Measurements from ENCODE around the gene TSPAN3. TPM values are rescaled to one million over a fixed set of nuclear protein-coding genes. Genes with fewer than 3 reads are reported as not detected.
A peak's percentile ranks its signal among the peaks of the same experiment; 100 is the strongest.

The TSPAN3 gene
- total RNA-seq, 6 donors from 2014 or later = 97.4 to 742 (median 396) TPM

DNA sequence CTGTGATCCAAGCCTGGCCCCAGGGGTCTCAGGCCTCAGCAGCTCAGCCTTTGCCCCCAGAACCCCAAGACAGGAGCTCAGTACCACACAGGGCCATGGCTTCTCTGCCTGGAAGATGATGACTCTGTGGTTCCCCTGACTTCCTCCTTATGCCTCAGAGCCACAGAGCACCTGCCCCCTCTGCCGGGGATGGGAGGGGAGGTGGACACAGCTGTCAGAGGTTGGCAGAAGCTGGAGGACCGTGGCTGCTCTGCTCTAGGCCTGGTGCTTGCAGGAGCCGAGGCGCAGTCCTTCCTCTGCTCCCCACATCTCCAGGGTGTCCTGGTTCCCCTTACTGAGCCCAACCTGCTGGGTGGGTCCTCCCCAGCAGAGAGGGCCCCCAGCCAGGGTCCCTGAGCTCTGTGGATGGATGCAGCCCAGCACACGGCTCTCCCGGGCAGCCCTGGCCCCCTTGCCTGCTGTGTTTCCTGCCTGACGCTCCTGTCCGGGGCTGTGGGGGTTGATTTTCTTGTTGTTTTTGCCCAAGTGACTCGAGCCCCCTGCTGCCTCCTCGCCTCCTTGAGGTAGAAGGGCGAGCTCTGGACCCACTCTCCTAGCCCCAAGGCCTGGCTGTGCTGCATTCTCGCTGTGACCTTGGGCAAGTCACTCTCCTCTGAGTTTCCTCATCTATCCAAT, 39.4 kb downstream of the TSPAN3 start:
- no peaks in the 10 kb centered on the region for H3K9me3 ChIP-seq
- ATAC-seq (ENCODE audit: low FRiP score in 2 of 2) (no peak), DNase-seq (peak in 1 of 2 donors; percentile 22)
- H3K27me3 ChIP-seq = no peaks in the 10 kb centered on the region
- H3K4me1 ChIP-seq = peaks cover 0 to 26% (median 13%) of the 10 kb centered on the region in 4 donors
- 74 to 100% methylated on average over 3 to 12 of the region's 12 CpGs for WGBS, 2 donors
- TF ChIP-seq, protein P1, sequence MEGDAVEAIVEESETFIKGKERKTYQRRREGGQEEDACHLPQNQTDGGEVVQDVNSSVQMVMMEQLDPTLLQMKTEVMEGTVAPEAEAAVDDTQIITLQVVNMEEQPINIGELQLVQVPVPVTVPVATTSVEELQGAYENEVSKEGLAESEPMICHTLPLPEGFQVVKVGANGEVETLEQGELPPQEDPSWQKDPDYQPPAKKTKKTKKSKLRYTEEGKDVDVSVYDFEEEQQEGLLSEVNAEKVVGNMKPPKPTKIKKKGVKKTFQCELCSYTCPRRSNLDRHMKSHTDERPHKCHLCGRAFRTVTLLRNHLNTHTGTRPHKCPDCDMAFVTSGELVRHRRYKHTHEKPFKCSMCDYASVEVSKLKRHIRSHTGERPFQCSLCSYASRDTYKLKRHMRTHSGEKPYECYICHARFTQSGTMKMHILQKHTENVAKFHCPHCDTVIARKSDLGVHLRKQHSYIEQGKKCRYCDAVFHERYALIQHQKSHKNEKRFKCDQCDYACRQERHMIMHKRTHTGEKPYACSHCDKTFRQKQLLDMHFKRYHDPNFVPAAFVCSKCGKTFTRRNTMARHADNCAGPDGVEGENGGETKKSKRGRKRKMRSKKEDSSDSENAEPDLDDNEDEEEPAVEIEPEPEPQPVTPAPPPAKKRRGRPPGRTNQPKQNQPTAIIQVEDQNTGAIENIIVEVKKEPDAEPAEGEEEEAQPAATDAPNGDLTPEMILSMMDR (IDR thresholded peaks at IDR 0.05) = no peak
- no peak for TF ChIP-seq POLR2AphosphoS5 (IDR thresholded peaks at IDR 0.05)
- no peak for TF ChIP-seq POLR2A (IDR thresholded peaks at IDR 0.05)
- no peak for TF ChIP-seq EP300 (IDR thresholded peaks at IDR 0.05)
- H3K36me3 ChIP-seq = peaks cover 0 to 15% (median 13%) of the 10 kb centered on the region in 4 donors
- no peak overlapping the region for H3K4me3 ChIP-seq
- H3K27ac ChIP-seq = no peak overlapping the region

DNA sequence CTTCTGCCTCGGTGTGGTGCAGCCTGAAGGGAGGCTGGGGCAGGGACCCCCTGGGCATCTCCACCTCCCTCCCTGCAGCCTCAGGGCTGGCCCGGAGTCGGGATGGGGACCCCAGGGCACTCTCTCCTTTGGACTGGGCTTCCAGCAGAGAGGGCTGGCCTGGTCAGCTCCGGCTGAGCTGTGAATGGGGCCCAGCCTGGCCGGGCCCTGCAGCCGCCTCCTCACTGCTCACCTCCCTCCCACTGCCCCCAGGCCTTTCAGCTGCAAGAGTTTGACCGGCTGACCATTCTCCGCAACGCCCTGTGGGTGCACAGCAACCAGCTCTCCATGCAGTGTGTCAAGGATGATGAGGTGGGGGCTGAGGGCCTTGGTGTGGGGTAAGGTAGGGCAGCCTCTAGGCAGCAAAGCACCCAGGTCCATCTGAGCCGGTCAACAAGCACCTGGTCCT, 40.0 kb downstream of the TSPAN3 start:
- Histone ChIP-seq H3K27me3 (no peaks in the 10 kb centered on the region), H3K9me3 (no peaks in the 10 kb centered on the region), H3K4me3 (no peak overlapping the region), H3K4me1 (peaks cover 0 to 26% (median 13%) of the 10 kb centered on the region in 4 donors), H3K36me3 (peaks cover 0 to 12% (median 8%) of the 10 kb centered on the region in 4 donors), H3K27ac (no peak overlapping the region)
- DNase-seq (no peak), ATAC-seq (ENCODE audit: low FRiP score in 2 of 2) (no peak)
- TF ChIP-seq EP300 (IDR thresholded peaks at IDR 0.05) = no peak
- TF ChIP-seq POLR2A (IDR thresholded peaks at IDR 0.05) = no peak
- TF ChIP-seq, protein P1 (IDR thresholded peaks at IDR 0.05) = no peak
- TF ChIP-seq POLR2AphosphoS5 (IDR thresholded peaks at IDR 0.05) = no peak
- 84% methylated on average over 8 of the region's 10 CpGs; no CpG with 5 or more reads in 1 of the 2 donors for WGBS, 2 donors

DNA sequence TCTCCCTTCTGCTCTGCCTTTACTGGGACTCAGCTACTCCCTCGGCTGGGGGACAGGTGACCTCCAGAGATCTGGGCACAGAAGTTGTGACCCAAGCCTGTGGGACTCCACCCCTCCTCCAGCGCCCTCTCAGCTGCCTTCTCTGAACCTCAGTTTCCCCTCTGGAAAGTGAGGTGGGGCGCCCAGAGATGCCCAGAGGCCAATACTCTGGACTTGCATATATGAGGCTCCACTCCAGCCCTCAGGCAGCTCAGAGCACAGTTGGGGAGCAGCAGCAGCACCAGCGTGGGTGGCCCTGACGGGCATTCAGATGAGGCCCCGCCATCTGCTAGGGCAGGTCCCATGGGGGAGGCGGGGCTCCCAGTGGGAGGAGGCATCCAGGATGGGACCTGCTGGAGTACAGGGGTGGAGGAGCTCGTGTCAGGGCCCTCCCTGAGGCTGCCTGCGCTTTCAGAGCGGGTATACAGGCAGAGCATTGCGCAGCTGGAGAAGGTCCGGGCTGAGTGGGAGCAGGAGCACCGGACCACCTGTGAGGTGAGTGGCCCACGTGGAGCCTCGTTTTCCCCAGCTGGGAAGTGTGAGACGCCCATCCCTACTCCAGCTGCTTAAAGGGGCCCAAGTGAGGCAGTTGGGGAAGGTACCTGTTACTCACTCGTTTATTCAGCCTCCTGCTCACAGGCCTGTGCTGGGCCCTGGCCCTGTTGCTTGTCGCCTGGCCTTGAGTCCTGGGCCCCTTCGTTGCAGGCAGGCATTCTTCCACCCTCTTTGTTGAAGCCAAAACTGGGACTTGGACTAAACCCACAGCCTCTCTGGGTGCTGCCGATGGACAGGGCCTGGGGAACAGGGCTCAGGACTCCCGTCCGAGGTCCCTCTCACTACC, 40.6 kb downstream of the TSPAN3 start:
- 70 to 77% methylated on average over 9 to 21 of the region's 22 CpGs for WGBS, 2 donors
- DNase-seq = peak in 1 of 2 donors; percentile 21
- Histone ChIP-seq H3K4me3 (no peak overlapping the region), H3K9me3 (no peaks in the 10 kb centered on the region), H3K27me3 (no peaks in the 10 kb centered on the region), H3K4me1 (peaks cover 0 to 23% (median 13%) of the 10 kb centered on the region in 4 donors), H3K36me3 (peaks cover 0 to 10% (median 3%) of the 10 kb centered on the region in 4 donors), H3K27ac (no peak overlapping the region)
- no peak for ATAC-seq (ENCODE audit: low FRiP score in 2 of 2)
- TF ChIP-seq, protein P1 (IDR thresholded peaks at IDR 0.05) = no peak
- TF ChIP-seq POLR2A (IDR thresholded peaks at IDR 0.05) (no peak), EP300 (IDR thresholded peaks at IDR 0.05) (no peak), POLR2AphosphoS5 (IDR thresholded peaks at IDR 0.05) (no peak)

DNA sequence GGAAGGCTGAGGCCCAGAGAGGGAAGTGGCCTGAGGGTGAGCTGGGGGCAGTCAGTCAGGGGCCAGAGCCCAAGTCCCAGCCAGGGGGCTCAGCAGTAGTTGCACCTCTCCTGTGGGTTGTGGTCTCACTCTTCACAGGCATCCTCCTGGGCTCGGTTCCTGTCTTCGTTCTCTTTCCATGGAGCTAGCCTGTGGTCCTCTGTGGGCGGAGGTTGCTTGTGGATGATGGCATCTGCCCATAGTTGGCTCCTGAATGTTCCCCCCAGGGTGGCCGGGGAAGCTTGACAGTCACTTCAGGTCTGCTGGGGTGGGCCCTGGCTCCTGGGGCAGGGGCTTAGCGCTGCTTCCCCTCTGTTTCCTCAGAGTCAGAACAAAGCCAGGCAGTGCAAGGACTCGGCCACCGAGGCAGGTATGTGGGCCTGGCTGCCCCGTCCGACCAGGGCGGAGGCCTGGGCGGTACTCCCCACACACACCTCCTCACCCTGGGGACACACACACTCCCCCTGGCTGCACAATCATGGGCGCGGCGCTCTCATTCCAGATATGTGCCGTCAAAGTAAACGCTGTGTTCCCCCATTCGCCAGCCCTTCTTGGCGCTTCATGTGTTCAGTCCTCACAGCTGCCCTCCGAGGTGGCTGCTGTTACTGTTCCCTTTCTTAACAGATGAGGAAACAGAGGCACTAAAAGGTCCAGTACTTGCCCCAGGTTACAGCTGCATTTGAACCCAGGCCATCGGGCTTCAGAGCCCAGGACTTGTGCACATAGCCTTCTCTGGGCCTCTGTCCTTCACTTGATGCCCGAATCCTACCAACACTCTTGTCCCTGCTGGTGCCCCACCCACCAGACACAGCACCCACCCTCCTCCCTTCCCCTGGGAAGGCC, 41.5 kb downstream of the TSPAN3 start:
- TF ChIP-seq, protein P1 (IDR thresholded peaks at IDR 0.05) = no peak
- TF ChIP-seq POLR2AphosphoS5 (IDR thresholded peaks at IDR 0.05) = no peak
- no peak for TF ChIP-seq POLR2A (IDR thresholded peaks at IDR 0.05)
- TF ChIP-seq EP300 (IDR thresholded peaks at IDR 0.05) = no peak
- no peak overlapping the region for H3K27ac ChIP-seq
- H3K4me1 ChIP-seq = peaks cover 0 to 18% (median 6%) of the 10 kb centered on the region in 4 donors
- 85 to 90% methylated on average over 15 to 16 of the region's 21 CpGs for WGBS, 2 donors
- DNase-seq (peak in 1 of 2 donors; percentile 20), ATAC-seq (ENCODE audit: low FRiP score in 2 of 2) (no peak)
- no peak overlapping the region for H3K4me3 ChIP-seq
- peaks cover 0 to 10% (median 2%) of the 10 kb centered on the region in 4 donors for H3K36me3 ChIP-seq
- H3K27me3 ChIP-seq = no peaks in the 10 kb centered on the region
- H3K9me3 ChIP-seq = no peaks in the 10 kb centered on the region
